Stimulated activated CD4-positive, alpha-beta T cell treated with anti-CD3 and anti-CD28 coated beads, TNF-alpha, amount 100 ng/mL, for 48 hours (primary cell): ENCODE measurements around the gene NBPF1.
"Not testable (repeated sequence)": the region's sequence is repeated elsewhere in the genome, so short reads cannot be mapped to it uniquely, and the experiment has no call there.

Experiments
- DNase-seq, 3 donors: peaks; one replicate each; pipeline ENCODE4 v3.0.0-alpha.2; 2020; ENCODE audit warnings: low read depth in 3 of 3

The NBPF1 gene

DNA sequence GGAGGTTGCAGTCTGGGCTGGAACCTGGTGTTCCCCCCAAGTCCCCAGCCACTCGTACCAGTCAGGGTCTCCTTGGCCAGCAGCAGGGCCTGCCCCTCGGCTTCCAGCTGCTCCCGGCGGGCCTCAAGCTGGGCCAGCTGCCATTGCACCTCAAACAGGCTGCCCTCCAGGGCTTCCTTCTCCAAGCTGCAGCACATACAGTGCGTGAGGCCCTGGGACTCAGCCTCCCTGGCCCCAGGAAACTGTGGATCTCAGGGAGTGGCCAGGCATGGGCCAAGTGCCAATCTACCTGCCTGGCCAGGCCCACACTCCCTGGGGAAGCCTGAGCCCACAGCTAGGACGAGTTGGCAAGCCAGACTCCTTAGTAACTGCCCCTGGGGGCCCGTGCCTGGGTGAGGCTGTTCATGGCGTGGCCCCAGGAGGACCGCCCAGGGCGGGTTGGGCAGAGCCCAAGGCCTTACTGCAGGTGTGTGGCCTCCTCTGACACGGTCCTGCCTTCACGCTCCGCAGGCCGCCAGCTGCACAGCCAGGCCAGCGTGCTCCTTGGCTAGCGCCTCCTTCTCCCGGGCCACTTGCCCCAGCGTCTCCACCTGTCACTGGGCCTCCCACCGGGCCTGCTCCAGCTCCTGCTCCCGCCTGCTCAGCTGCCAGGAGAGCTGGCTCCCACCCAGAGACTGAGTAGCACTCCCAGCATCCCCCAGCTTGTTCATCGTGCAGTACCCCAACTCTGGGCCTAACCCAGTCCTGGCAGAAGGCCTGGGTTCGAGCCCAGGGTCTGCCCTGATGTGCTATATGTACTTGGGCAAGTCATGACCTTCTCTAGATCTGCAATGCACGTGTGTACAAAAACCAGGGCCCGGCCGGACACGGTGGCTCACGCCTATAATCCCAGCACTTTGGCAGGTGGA lies 10.7 kb upstream of the NBPF1 start:
- not testable (repeated sequence) for DNase-seq

- not testable (repeated sequence) for DNase-seq
Observed at GRCh38 chr1:16623337-16623736, 10.0 kb upstream of the NBPF1 start.

- not testable (repeated sequence) for DNase-seq
Observed at GRCh38 chr1:16621681-16622315, 8.4 kb upstream of the NBPF1 start.

DNA sequence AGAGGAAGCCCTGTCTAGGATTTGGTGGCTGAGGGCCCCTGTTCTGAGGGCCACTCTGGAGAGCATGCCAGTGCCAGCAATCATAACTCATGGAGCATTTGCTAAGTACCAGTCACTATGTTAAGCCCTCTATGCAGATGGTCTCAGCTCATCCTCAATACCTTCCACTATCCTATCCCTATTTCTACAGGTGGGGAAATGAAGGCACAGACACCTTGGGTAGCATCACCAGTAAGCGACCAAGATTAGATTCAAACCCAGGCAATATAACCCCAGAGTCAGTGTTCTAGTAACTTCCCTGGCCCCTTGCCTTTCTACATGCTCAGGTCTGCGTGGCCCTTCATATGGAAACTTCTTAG lies 7.9 kb upstream of the NBPF1 start:
- DNase-seq: no peak

DNA sequence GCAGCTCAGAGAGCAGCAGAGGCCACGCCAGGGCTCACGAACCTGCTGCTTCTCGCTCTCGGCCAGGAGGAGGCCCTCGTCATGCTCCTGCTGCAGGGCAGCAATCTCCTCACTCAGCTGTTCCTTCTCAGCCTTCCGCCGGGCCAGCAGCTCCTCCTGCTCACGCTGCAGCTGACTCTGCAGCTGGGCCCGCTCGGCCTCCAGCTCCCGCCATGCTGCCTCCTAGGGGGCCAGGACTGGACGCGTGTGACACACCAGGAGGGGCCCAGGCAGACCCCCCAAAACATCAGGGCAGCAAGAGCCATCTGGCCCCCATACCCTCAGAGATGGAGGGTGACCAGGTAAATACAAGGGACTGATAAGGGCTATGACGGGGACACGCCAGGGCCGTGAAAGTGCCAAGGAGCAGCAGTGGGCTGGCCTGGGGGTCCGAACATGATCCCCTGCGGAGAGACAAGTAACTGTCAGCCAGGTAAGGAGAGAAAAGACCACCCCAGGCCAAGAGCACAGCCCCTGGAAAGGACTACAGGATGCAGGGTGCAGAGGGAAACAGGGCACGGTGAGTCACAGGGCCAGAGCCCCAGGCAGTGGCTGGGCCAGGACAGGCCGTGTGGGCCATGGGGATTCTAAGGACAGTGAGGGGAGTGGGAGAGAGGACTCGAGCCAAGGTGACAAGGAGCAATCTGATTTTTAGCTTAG lies 6.6 kb upstream of the NBPF1 start:
- not testable (repeated sequence) for DNase-seq

DNA sequence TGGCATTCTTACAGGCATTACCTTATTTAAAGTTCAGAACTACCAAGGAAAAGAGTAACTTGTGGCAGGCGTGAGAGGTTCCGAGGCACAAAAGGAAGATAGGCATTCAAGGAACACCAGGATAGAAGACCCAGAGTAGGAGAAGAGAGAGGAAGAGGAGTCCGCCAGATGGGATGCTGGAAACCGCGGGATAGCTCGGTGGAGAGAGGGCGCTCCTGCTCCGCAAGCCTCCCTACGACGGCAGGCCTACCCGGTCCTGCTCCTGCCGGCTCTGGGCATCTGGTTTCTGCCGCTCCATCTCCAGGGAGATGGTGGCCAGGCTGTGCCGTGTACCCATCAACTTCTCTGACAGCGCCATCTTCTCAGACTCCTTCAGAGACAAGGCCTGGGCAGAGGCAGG lies 5.4 kb upstream of the NBPF1 start:
- no peak for DNase-seq

DNA sequence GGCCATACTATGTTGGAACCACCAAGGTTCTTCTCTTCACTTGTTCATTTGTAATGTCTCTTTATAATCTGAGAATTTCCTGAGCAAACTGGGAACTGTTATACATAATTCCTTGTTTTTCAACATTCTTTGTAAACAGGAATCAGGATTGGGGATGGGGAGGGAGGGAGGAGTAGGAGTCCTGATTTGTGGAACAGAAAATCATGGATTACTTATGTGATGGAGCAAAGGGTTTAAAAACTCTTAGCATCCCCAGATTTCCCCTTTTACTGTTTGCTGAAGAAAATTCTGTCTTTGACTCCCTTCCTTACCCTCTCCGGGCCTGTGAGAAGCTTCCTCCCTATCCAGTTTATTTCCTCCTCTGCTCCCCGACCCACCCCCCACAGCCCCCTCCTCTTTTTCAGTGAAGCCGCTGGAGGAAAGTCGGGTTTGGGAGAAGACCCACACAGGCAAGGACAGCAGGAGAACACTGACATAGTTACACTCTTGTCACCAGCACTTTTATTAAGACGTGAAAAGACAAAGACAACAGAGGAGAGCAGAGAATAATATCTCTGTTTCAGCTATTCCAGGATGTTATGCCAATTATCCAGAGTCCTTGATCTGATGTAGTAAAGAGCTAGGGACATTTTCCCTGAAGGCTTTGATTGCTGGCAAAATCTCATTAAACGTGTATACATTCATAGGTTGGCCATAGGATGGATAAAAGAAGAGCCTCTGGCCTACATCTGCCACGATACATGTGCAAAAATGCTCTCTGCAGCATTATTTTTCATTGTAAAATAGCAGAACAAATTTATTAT lies 4.6 kb upstream of the NBPF1 start:
- no peak for DNase-seq

DNA sequence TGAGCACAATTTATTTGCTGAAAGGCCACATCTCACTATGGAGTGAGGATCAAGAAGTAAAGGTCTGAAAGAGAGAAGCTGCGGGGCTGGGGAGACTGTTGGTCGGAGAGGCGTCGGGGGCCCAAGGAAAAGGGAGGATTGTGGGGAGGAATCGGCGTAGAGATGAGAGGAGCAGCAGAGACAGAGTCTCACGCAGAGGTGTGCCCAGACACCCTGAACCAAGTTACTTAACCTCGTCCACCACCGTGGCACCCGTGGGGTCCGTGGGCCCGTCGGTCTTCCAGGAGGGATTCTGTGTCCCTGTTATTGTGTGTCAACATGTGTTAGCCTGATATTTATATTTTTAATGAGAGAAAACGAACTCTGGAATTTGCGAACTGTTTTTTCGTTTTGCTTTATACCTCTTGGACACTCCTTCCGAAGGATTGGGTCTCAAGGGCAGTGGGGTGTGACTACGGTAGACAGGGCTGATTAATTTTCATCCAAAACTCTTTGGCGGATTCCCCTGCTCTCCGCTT lies 3.8 kb upstream of the NBPF1 start:
- DNase-seq: no peak

DNA sequence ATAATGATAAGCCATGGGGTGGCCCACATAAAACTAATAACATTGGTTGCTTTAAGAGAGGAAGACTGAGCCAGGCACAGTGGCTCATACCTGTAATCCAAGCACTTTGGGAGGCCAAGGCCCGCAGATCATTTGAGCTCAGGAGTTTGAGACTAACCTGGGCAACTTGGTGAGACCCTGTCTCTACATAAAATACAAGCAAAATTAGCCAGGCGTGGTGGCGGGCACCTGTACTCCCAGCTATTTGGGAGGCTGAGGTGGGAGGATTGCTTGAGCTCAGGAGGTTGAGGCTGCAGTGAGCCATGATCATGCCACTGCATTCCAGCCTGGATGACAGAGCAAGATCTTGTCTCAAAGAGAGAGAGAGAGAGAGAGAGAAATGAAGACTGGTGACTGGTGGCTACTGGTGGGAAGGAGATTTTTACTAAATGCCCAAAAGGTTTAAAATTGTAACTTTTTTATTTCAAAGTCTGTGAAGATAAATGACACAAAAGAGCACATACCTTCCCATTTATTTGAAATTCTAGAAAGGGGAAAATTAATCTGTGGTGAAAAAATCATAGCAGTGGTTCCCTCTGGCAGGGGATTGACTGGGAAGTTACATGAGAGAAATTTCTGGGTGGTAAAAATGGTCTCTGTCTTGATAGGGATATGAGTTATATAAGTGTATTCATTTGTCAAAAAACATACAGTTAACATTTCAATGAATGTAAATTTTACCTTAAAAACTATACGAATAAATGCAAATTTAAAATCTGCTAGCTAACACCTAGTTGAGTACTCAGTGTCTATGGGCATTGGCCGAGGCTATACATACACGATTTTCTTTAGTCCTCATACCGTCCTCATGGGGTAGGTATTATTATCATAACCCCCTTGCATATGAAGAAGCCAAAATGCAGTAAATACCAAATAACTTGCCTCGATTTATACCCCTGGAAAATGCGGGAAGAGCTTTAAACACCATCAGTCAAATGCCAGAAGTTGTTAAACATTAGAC lies 2.2 kb upstream of the NBPF1 start:
- DNase-seq: no peak

GRCh38 chr1:16614361-16615252 lies 1.2 kb upstream of the NBPF1 start:
- no peak for DNase-seq

DNA sequence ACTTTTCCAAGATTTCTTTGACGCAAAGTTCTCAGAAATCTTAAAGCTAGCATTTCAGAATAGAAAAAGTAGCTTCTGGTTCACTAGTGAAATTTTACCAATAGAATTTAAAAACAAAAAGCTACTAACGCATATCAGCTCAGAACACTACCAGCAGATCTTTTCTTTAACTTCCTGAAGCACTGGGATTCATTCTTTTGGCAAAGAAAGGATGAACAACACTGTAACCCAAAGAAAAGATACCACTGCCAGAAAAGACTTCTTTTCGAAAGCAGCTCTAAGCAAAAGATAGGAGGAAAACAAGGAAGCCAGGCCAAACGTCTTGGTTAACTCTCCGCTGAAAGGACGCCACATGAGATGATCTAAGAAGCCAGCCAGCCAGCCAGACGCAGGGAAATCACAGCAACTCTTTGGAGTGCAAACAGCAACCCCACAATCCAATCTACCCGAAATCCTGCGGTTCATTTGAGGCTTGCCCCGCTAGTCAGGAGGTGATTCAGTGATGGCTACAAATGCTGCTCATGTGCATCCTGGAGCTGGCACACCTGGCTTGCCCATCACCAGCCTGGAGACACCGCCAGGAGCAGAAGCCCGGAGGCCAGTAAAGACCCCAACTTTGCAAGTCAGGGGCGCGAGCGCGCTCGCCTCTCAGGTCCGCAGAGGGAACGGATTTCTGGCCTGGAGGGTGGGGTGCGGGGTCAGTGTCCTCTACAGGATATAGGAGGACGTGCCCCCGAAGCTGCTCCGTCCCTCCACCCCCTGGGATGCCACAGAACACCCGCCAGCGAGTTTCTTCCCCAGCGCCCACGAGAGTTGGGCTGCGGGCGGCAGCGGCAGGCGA lies 812 bp downstream of the NBPF1 start:
- peak in 2 of 3 donors; percentile 32 to 38 for DNase-seq

- DNase-seq: not testable (repeated sequence)
Observed at GRCh38 chr1:16611981-16612331, 1.4 kb downstream of the NBPF1 start.

DNA sequence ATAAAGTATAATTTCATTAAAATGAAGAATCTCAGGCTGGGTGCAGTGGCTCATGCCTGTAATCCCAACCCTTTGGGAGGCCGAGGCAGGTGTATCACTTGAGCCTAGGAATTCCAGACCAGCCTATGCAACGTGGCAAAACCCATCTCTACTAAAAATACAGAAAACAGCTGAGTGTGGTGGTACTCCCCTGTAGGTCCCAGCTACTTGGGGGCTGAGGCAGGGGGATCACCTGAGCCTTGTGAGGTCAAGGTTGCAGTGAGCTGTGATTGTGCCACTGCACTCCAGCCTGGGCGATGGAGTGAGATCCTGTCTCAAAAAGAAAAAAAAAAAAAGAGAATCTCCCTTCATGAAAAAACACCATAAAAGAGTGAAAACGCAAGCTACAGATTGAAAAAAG lies 2.2 kb downstream of the NBPF1 start:
- DNase-seq: not testable (repeated sequence)

- not testable (repeated sequence) for DNase-seq
Observed at GRCh38 chr1:16610553-16610952, 2.8 kb downstream of the NBPF1 start.

GRCh38 chr1:16609761-16610160 lies 3.6 kb downstream of the NBPF1 start:
- not testable (repeated sequence) for DNase-seq

- no peak for DNase-seq
Observed at GRCh38 chr1:16608838-16609560, 4.4 kb downstream of the NBPF1 start.
